Ishikawa (cell line): ENCODE results near the gene ZNF318.

Experiments
- CEBPB ChIP-seq: IDR thresholded peaks from 2 replicates; pipeline ENCODE4 v1.6.1; 2012
- CREB1 ChIP-seq: IDR thresholded peaks from 2 replicates; pipeline ENCODE4 v1.6.1; 2012; ENCODE audit warnings: low read depth
- EGR1 ChIP-seq: IDR thresholded peaks from 2 replicates; pipeline ENCODE4 v1.6.1; 2012
- EP300 ChIP-seq: IDR thresholded peaks from 2 replicates; pipeline ENCODE4 v1.6.1; 2012; ENCODE audit warnings: borderline replicate concordance
- FOXM1 ChIP-seq: IDR thresholded peaks from 2 replicates; pipeline ENCODE4 v1.6.1; 2012; ENCODE audit warnings: low read depth, borderline replicate concordance
- MAX ChIP-seq: IDR thresholded peaks from 2 replicates; pipeline ENCODE4 v1.6.1; 2012
- NFIC ChIP-seq: IDR thresholded peaks from 2 replicates; pipeline ENCODE4 v1.6.1; 2012
- RAD21 ChIP-seq: IDR thresholded peaks from 2 replicates; pipeline ENCODE4 v1.6.1; 2012; ENCODE audit warnings: low read depth
- REST ChIP-seq: IDR thresholded peaks from 2 replicates; pipeline ENCODE4 v1.6.1; 2012; ENCODE audit warnings: low read depth, mild to moderate bottlenecking
- TAF1 ChIP-seq: IDR thresholded peaks from 2 replicates; pipeline ENCODE4 v1.6.1; 2012; ENCODE audit warnings: low read depth, mild to moderate bottlenecking
- TCF12 ChIP-seq: IDR thresholded peaks from 2 replicates; pipeline ENCODE4 v1.6.1; 2012; ENCODE audit warnings: low read depth
- TEAD4 ChIP-seq: IDR thresholded peaks from 2 replicates; pipeline ENCODE4 v1.6.1; 2012
- USF1 ChIP-seq: IDR thresholded peaks from 2 replicates; pipeline ENCODE4 v1.6.1; 2012
- YY1 ChIP-seq: IDR thresholded peaks from 2 replicates; pipeline ENCODE4 v1.6.1; 2012; ENCODE audit warnings: low read depth
- ZBTB7A ChIP-seq: IDR thresholded peaks from 2 replicates; pipeline ENCODE4 v1.6.1; 2012; ENCODE audit warnings: low read depth

ZNF318 gene

GRCh38 chr6:43311666-43312065 is 57.8 kb downstream of the ZNF318 start:
- TF ChIP-seq CEBPB = no peak
- TF ChIP-seq EGR1 = no peak
- no peak for TF ChIP-seq REST
- no peak for TF ChIP-seq TCF12
- TF ChIP-seq EP300 = no peak
- TF ChIP-seq NFIC = no peak
- no peak for TF ChIP-seq CREB1
- no peak for TF ChIP-seq TAF1
- no peak for TF ChIP-seq TEAD4
- TF ChIP-seq FOXM1 = no peak
- TF ChIP-seq ZBTB7A = no peak
- TF ChIP-seq YY1 = no peak
- no peak for TF ChIP-seq USF1
- TF ChIP-seq MAX = no peak
- TF ChIP-seq RAD21 = no peak

- TF ChIP-seq YY1 (no peak), FOXM1 (no peak), TCF12 (no peak), MAX (no peak), CREB1 (no peak), TAF1 (no peak), CEBPB (no peak), RAD21 (no peak), REST (no peak), ZBTB7A (no peak), TEAD4 (no peak), NFIC (no peak), USF1 (no peak), EGR1 (no peak), EP300 (no peak)
Observed at GRCh38 chr6:43310624-43311023, 58.8 kb downstream of the ZNF318 start.

- no peak for TF ChIP-seq EP300
- TF ChIP-seq FOXM1 = no peak
- TF ChIP-seq NFIC = no peak
- TF ChIP-seq USF1 = no peak
- no peak for TF ChIP-seq TAF1
- no peak for TF ChIP-seq ZBTB7A
- TF ChIP-seq TEAD4 = no peak
- no peak for TF ChIP-seq YY1
- no peak for TF ChIP-seq REST
- no peak for TF ChIP-seq CEBPB
- no peak for TF ChIP-seq EGR1
Observed at GRCh38 chr6:43310134-43310533, 59.3 kb downstream of the ZNF318 start.

GRCh38 chr6:43308990-43309477 is 60.4 kb downstream of the ZNF318 start:
- TF ChIP-seq FOXM1 (no peak), MAX (no peak), EP300 (no peak), ZBTB7A (no peak), EGR1 (no peak), REST (no peak), CREB1 (no peak), TCF12 (no peak), TAF1 (no peak), USF1 (no peak), TEAD4 (no peak), RAD21 (no peak)
